Measurements from ENCODE around the gene RNF146.

DNA sequence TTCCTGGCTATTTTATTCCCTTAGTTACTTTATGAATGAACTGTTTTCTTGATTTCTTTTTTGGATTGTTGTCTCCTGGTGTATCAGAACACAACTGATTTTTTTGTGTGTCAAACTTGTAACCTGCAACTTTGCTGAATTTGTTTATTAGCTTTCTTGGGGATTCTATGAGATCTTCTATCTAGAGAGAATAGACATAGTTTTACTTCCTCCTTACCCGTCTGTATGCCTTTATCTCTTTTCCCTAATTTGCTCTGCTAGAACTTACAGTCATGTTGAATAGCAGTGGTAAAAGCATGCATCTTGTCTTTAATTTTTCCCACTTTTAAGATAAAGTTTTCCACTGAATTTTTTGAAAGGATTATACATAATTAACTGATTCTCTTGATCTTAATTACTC is 13.2 kb downstream of the RNF146 start:
- TF ChIP-seq POLR2A (IDR thresholded peaks at IDR 0.05; ENCODE audit: low read length): no peak
- TF ChIP-seq GATA1 (IDR thresholded peaks at IDR 0.05; ENCODE audit: low read depth, low read length): no peak
